Cardiac septum (tissue), 1 donor: ENCODE results near the gene PLVAP. TPM values are rescaled to one million over a fixed set of nuclear protein-coding genes. Genes with fewer than 3 reads are reported as not detected.

ENCODE experiments used
- DNase-seq: peaks from one replicate; pipeline ENCODE4 v3.0.0-alpha.2; 2020; ENCODE audit warnings: low spot score
- intact Hi-C: fragments of 100-400 bp; cut with DNase I; formaldehyde crosslinking; loops from one replicate; pipeline ENCODE4 v1.14.0; 2022
- total RNA-seq: library from RNA; stranded (reverse); fragmentation: NEBNext Ultra II Directional; extraction: Animal tissue kit (Norgen Biotek cat#: 25700); gene quantifications from one replicate; pipeline ENCODE4 v1.2.1, GENCODE V29; 2021
- donor health status: DM: no; HTN: no; CAD: no.

The PLVAP gene
- total RNA-seq, 1 donor from 2014 or later = 32.8 TPM

GRCh38 chr19:17402982-17403855 lies 26.1 kb upstream of the PLVAP start:
- intact Hi-C loops = no loop called here
- no peak for DNase-seq

- no peak for DNase-seq
- intact Hi-C loops = no loop called here
Observed at GRCh38 chr19:17401628-17402027, 24.5 kb upstream of the PLVAP start.

GRCh38 chr19:17398902-17399527 lies 21.9 kb upstream of the PLVAP start:
- intact Hi-C loops = no loop called here
- DNase-seq = no peak

GRCh38 chr19:17394891-17395415 lies 17.8 kb upstream of the PLVAP start:
- peak; percentile 88 for DNase-seq
- intact Hi-C loops = loop anchor here (5.0 kb wide), 1 partner anchor 72 kb away; no protein-coding TSS in a partner anchor

- DNase-seq = no peak
- intact Hi-C loops = loop anchor here (5.0 kb wide), 1 partner anchor 73 kb away; no protein-coding TSS in a partner anchor
Observed at GRCh38 chr19:17393914-17394313, 16.8 kb upstream of the PLVAP start, which contains the start of gene CCDC194. TSS of gene CCDC194 (minus strand) at chr19:17394196. CDS start at chr19:17394158, 38 bp downstream.

GRCh38 chr19:17393002-17393401 lies 15.9 kb upstream of the PLVAP start:
- DNase-seq = no peak
- intact Hi-C loops = loop anchor here (5.0 kb wide), 1 partner anchor 74 kb away; no protein-coding TSS in a partner anchor

- intact Hi-C loops = loop anchor here (5.0 kb wide), 1 partner anchor 76 kb away; no protein-coding TSS in a partner anchor
- DNase-seq = no peak
Observed at GRCh38 chr19:17391371-17392151, 14.4 kb upstream of the PLVAP start.

GRCh38 chr19:17390665-17391370 lies 13.7 kb upstream of the PLVAP start:
- peak; percentile 92 for DNase-seq
- intact Hi-C loops = loop anchor here (5.0 kb wide), 1 partner anchor 76 kb away; no protein-coding TSS in a partner anchor

GRCh38 chr19:17389957-17390664 lies 13.0 kb upstream of the PLVAP start:
- intact Hi-C loops = loop anchor here (5.0 kb wide), 1 partner anchor 77 kb away; no protein-coding TSS in a partner anchor

GRCh38 chr19:17389288-17389687 lies 12.1 kb upstream of the PLVAP start:
- intact Hi-C loops = no loop called here

More at GRCh38 chr19:17389957-17390664, 13.0 kb upstream of the PLVAP start:
- DNase-seq = no peak

GRCh38 chr19:17385878-17386611 lies 8.9 kb upstream of the PLVAP start:
- intact Hi-C loops = loop anchor here (1.0 kb wide), 2 partner anchors 40 to 94 kb away; no protein-coding TSS in a partner anchor
- DNase-seq = peak; percentile 86

More at GRCh38 chr19:17389288-17389687, 12.1 kb upstream of the PLVAP start:
- DNase-seq = no peak

- DNase-seq = no peak
- intact Hi-C loops = no loop called here
Observed at GRCh38 chr19:17380426-17381138, 3.4 kb upstream of the PLVAP start.

- no peak for DNase-seq
- intact Hi-C loops = no loop called here
Observed at GRCh38 chr19:17379221-17379631, 2.1 kb upstream of the PLVAP start.

GRCh38 chr19:17378271-17378670 lies 1.1 kb upstream of the PLVAP start:
- DNase-seq = no peak
- intact Hi-C loops = no loop called here

GRCh38 chr19:17370026-17370587 lies 7.0 kb downstream of the PLVAP start:
- DNase-seq = no peak
- intact Hi-C loops = no loop called here

- no peak for DNase-seq
- intact Hi-C loops = no loop called here
Observed at GRCh38 chr19:17365361-17365760, 11.8 kb downstream of the PLVAP start.
